ENCODE data around the gene TRIM7. TPM values are rescaled to one million over a fixed set of nuclear protein-coding genes. Genes with fewer than 3 reads are reported as not detected.

TRIM7 gene
- polyA plus RNA-seq, 1 experiment, result 3.2 TPM

DNA sequence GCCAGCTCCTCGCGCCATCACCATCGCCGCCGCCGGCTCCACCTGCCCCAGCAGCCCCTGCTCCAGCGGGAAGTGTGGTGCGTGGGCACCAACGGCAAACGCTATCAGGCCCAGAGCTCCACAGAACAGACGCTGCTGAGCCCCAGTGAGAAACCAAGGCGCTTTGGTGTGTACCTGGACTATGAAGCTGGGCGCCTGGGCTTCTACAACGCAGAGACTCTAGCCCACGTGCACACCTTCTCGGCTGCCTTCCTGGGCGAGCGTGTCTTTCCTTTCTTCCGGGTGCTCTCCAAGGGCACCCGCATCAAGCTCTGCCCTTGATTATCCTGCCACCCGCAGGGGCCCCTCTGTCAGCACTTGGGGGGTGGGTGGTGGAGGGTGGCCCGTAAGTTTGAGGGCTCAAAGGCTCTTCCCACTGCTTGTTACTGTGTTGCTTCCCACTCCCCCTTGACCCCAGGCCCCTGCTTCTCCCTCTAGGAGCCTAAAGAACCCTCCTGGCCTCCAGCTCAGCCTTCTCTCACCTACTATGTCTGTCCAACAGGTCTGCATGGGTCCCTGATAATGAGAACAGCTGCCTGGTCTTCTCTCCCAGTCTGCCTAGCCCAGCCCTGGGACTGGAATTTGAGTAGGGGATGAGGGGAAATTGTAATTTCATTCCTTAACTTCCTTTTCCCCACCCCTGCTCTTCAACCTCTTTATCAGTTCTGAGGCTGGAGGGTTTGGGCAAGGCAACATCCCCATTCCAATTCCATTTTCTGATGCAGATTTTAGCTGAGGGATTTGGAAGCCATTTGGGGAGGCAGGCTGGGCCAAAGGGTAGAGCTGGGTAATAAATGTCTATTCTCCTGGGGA, 29.7 kb upstream of the TRIM7 start:
- DNase-seq (ENCODE audit: low read depth), result no peak
- Histone ChIP-seq H3K36me3 (ENCODE audit: control insufficient read depth, insufficient read depth, low read length) (peaks cover 43% of the 10 kb centered on the region), H3K27me3 (ENCODE audit: control insufficient read depth, insufficient read depth, low read length) (no peaks in the 10 kb centered on the region), H3K4me3 (ENCODE audit: low read depth, low read length) (no peak overlapping the region)
- TF ChIP-seq, protein P1, sequence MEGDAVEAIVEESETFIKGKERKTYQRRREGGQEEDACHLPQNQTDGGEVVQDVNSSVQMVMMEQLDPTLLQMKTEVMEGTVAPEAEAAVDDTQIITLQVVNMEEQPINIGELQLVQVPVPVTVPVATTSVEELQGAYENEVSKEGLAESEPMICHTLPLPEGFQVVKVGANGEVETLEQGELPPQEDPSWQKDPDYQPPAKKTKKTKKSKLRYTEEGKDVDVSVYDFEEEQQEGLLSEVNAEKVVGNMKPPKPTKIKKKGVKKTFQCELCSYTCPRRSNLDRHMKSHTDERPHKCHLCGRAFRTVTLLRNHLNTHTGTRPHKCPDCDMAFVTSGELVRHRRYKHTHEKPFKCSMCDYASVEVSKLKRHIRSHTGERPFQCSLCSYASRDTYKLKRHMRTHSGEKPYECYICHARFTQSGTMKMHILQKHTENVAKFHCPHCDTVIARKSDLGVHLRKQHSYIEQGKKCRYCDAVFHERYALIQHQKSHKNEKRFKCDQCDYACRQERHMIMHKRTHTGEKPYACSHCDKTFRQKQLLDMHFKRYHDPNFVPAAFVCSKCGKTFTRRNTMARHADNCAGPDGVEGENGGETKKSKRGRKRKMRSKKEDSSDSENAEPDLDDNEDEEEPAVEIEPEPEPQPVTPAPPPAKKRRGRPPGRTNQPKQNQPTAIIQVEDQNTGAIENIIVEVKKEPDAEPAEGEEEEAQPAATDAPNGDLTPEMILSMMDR (IDR thresholded peaks at IDR 0.05; ENCODE audit: insufficient read depth, low read depth, low read length), result no peak
- POLR2A ChIA-PET, result interaction anchor here (0.6 kb wide), 1 partner anchor 11 kb away, joined by 4 read pairs; no protein-coding TSS in a partner anchor
- CTCF ChIA-PET, result interaction anchor here (0.8 to 1.1 kb wide), 2 partner anchors 10 to 11 kb away, joined by 3 to 4 read pairs; partner anchors contain the start of gene TRIM41

DNA sequence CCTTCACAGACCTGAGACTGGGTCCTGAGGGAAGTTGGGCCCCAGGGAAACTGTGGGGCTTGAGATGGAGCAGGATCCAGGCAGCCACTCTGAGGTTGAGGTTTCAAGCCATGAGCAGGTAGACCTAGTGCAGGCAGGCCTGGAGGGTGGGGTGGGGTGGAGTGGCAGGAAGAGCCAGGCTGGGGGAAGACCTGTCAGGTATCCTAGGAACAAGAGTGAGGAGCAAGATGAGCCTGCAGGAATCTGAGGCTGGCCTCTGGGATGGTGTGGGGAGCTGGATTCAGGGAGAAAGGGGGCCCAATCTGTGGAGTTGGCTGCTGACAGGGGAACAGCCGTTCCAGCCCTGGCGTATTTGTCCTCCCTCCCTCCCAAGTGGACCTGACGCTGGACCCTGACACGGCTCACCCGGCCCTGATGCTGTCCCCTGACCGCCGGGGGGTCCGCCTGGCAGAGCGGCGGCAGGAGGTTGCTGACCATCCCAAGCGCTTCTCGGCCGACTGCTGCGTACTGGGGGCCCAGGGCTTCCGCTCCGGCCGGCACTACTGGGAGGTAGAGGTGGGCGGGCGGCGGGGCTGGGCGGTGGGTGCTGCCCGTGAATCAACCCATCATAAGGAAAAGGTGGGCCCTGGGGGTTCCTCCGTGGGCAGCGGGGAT, 28.9 kb upstream of the TRIM7 start:
- TF ChIP-seq, protein P1 (IDR thresholded peaks at IDR 0.05; ENCODE audit: insufficient read depth, low read depth, low read length), result no peak
- Histone ChIP-seq H3K36me3 (ENCODE audit: control insufficient read depth, insufficient read depth, low read length) (peaks cover 40% of the 10 kb centered on the region), H3K4me3 (ENCODE audit: low read depth, low read length) (no peak overlapping the region), H3K27me3 (ENCODE audit: control insufficient read depth, insufficient read depth, low read length) (no peaks in the 10 kb centered on the region)
- POLR2A ChIA-PET, result no interaction called here
- CTCF ChIA-PET, result no interaction called here
- DNase-seq (ENCODE audit: low read depth), result no peak

GRCh38 chr5:181233088-181233800, 28.2 kb upstream of the TRIM7 start:
- no peak for DNase-seq (ENCODE audit: low read depth)
- no peak overlapping the region for H3K4me3 ChIP-seq (ENCODE audit: low read depth, low read length)
- peaks cover 37% of the 10 kb centered on the region for H3K36me3 ChIP-seq (ENCODE audit: control insufficient read depth, insufficient read depth, low read length)
- TF ChIP-seq, protein P1 (IDR thresholded peaks at IDR 0.05; ENCODE audit: insufficient read depth, low read depth, low read length), result no peak
- POLR2A ChIA-PET, result no interaction called here
- CTCF ChIA-PET, result no interaction called here
- no peaks in the 10 kb centered on the region for H3K27me3 ChIP-seq (ENCODE audit: control insufficient read depth, insufficient read depth, low read length)

DNA sequence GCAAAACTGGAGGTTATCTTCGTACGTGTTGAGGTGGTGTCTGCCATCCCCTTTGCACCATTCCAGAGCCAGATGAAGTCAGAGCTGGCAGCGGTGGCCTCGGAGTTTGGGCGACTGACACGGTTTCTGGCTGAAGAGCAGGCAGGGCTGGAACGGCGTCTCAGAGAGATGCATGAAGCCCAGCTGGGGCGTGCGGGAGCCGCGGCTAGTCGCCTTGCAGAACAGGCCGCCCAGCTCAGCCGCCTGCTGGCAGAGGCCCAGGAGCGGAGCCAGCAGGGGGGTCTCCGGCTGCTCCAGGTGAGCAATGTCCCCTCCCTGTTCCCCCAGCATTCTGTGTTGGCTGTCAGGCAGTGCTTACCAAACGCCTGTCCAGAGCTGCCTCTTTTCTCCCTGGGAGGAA, 27.6 kb upstream of the TRIM7 start:
- no peaks in the 10 kb centered on the region for H3K27me3 ChIP-seq (ENCODE audit: control insufficient read depth, insufficient read depth, low read length)
- no peak overlapping the region for H3K4me3 ChIP-seq (ENCODE audit: low read depth, low read length)
- TF ChIP-seq, protein P1 (IDR thresholded peaks at IDR 0.05; ENCODE audit: insufficient read depth, low read depth, low read length), result no peak
- ChIA-PET CTCF (no interaction called here), POLR2A (no interaction called here)
- H3K36me3 ChIP-seq (ENCODE audit: control insufficient read depth, insufficient read depth, low read length), result peaks cover 32% of the 10 kb centered on the region
- DNase-seq (ENCODE audit: low read depth), result no peak

- TF ChIP-seq, protein P1 (IDR thresholded peaks at IDR 0.05; ENCODE audit: insufficient read depth, low read depth, low read length), result no peak
Measured at GRCh38 chr5:181231432-181231831, 26.4 kb upstream of the TRIM7 start.

More at GRCh38 chr5:181231432-181231831, 26.4 kb upstream of the TRIM7 start:
- CTCF ChIA-PET, result no interaction called here
- POLR2A ChIA-PET, result no interaction called here
- no peak for DNase-seq (ENCODE audit: low read depth)
- no peaks in the 10 kb centered on the region for H3K27me3 ChIP-seq (ENCODE audit: control insufficient read depth, insufficient read depth, low read length)
- H3K36me3 ChIP-seq (ENCODE audit: control insufficient read depth, insufficient read depth, low read length), result peaks cover 24% of the 10 kb centered on the region
- H3K4me3 ChIP-seq (ENCODE audit: low read depth, low read length), result no peak overlapping the region

Measured in BJ (cell line).